K562 (cell line): ENCODE results near the gene GFAP. TPM values are rescaled to one million over a fixed set of nuclear protein-coding genes. Genes with fewer than 3 reads are reported as not detected.

Experiments used
- CBFA2T2 ChIP-seq: fragments of 450-650 bp; conservative IDR thresholded peaks from 2 replicates; pipeline ENCODE4 v1.6.1; 2017; ENCODE audit warnings: mild to moderate bottlenecking
- CCAR2 ChIP-seq: fragments of 200-400 bp; formaldehyde crosslinking; IDR thresholded peaks from 2 replicates; pipeline ENCODE4 v1.6.1; 2017; ENCODE audit warnings: mild to moderate bottlenecking, low read depth, low read length
- HNRNPLL ChIP-seq: fragments of 200-400 bp; formaldehyde crosslinking; IDR thresholded peaks from 2 replicates; pipeline ENCODE4 v1.6.1; 2017; ENCODE audit warnings: low read length, low read depth, mild to moderate bottlenecking; ENCODE audit not compliant: poor library complexity, severe bottlenecking
- KAT7 ChIP-seq: sonication (generic); formaldehyde crosslinking; IDR thresholded peaks from 2 replicates; pipeline ENCODE4 v1.8.0; 2022; ENCODE audit warnings: missing genetic modification reagents, mild to moderate bottlenecking, borderline replicate concordance
- LEF1 ChIP-seq: fragments of 450-650 bp; IDR thresholded peaks from 2 replicates; pipeline ENCODE4 v1.6.1; 2016; ENCODE audit warnings: mild to moderate bottlenecking
- MEF2D ChIP-seq: conservative IDR thresholded peaks from 2 replicates; pipeline ENCODE4 v1.6.1; 2016; ENCODE audit warnings: low read depth, missing genetic modification characterization, missing compliant biosample characterization
- NFXL1 ChIP-seq: fragments of 450-650 bp; formaldehyde crosslinking; IDR thresholded peaks from 2 replicates; pipeline ENCODE4 v1.4.0; 2021; ENCODE audit warnings: mild to moderate bottlenecking
- PHTF2 ChIP-seq: fragments of 250-450 bp; sonication (Bioruptor Pico); IDR thresholded peaks from 2 replicates; pipeline ENCODE4 v1.5.0; 2021; ENCODE audit warnings: mild to moderate bottlenecking
- POLR2AphosphoS2 ChIP-seq: IDR thresholded peaks from 2 replicates; pipeline ENCODE4 v1.6.1; 2012; ENCODE audit warnings: low read length, improper control_type of control experiment
- PPARD ChIP-seq: fragments of 250-450 bp; sonication (Bioruptor Pico); IDR thresholded peaks from 2 replicates; pipeline ENCODE4 v1.8.0; 2022; ENCODE audit warnings: inconsistent platforms, mild to moderate bottlenecking, moderate library complexity
- PRPF4 ChIP-seq: fragments of 200-400 bp; formaldehyde crosslinking; IDR thresholded peaks from one replicate; pipeline ENCODE4 v1.6.1; 2017; ENCODE audit warnings: low read length, low read depth, mild to moderate bottlenecking; ENCODE audit not compliant: insufficient read depth, poor library complexity, severe bottlenecking
- RBM34 ChIP-seq: fragments of 200-400 bp; formaldehyde crosslinking; IDR thresholded peaks from 2 replicates; pipeline ENCODE4 v1.6.1; 2018; ENCODE audit warnings: low read length, borderline replicate concordance; ENCODE audit not compliant: insufficient read depth
- RFX7 ChIP-seq: fragments of 250-450 bp; sonication (Bioruptor Pico); IDR thresholded peaks from 2 replicates; pipeline ENCODE4 v1.5.1; 2021; ENCODE audit warnings: mild to moderate bottlenecking
- SAP30 ChIP-seq: fragments of 200-600 bp; sonication (generic); IDR thresholded peaks from 2 replicates; pipeline ENCODE4 v1.6.1; 2012; ENCODE audit warnings: borderline replicate concordance, low read depth, mild to moderate bottlenecking, moderate library complexity, low read length, control low read depth, inconsistent platforms; ENCODE audit not compliant: insufficient read depth, poor library complexity, severe bottlenecking
- SNAPC5 ChIP-seq: fragments of 250-450 bp; sonication (Bioruptor Pico); IDR thresholded peaks from 2 replicates; pipeline ENCODE4 v1.8.0; 2021; ENCODE audit warnings: moderate library complexity, mild to moderate bottlenecking, inconsistent platforms
- TFE3 ChIP-seq: fragments of 450-650 bp; formaldehyde crosslinking; IDR thresholded peaks from 2 replicates; pipeline ENCODE4 v1.4.0; 2020; ENCODE audit warnings: mild to moderate bottlenecking, mixed read lengths
- ZBTB40 ChIP-seq, 2 experiments: fragments of 450-650 bp in 1 of 2; sonication (generic) in 1 of 2; formaldehyde crosslinking in 1 of 2; IDR thresholded peaks; 2 replicates each; pipeline versions ENCODE4 v1.7.1 to v1.9.0; 2016 to 2022; ENCODE audit warnings: inconsistent platforms in 1 of 2, mild to moderate bottlenecking in 1 of 2, missing genetic modification reagents in 1 of 2
- ZNF24 ChIP-seq: fragments of 450-650 bp; IDR thresholded peaks from 2 replicates; pipeline ENCODE4 v1.6.1; 2016
- ZNF311 ChIP-seq: fragments of 250-450 bp; sonication (Bioruptor Pico); IDR thresholded peaks from 2 replicates; pipeline ENCODE4 v1.4.0; 2020; ENCODE audit warnings: mild to moderate bottlenecking, moderate library complexity
- ZNF354B ChIP-seq: fragments of 250-450 bp; sonication (Bioruptor Pico); IDR thresholded peaks from 2 replicates; pipeline ENCODE4 v1.4.0; 2020
- polyA plus RNA-seq, 8 experiments: library from polyadenylated mRNA; depleted of rRNA in 4 of 8; stranded (reverse) in 5 of 8; unstranded in 3 of 8; fragments of >200 nt; fragmentation: Nextera tagmentation in 2 of 8; fragmentation: Illumina TruSeq in 1 of 8; extraction: Ambion mirVana in 2 of 8; extraction: Trizol in 1 of 8; gene quantifications; 2 replicates each; pipeline versions ENCODE4 v1.2.1 to v1.2.3, GENCODE V29; 2011 to 2014; ENCODE audit warnings: inconsistent platforms in 1 of 8, missing spikeins in 1 of 8
- total RNA-seq, 7 experiments: library from RNA; depleted of rRNA in 6 of 7; stranded (reverse); fragments of >200 nt in 6 of 7; fragmentation: Illumina TruSeq in 2 of 7; extraction: Trizol in 2 of 7; gene quantifications; 2 replicates each; pipeline versions ENCODE4 v1.2.1 to v1.2.3, GENCODE V29; 2011 to 2021; ENCODE audit warnings: low replicate concordance in 1 of 7

The GFAP gene
- total and polyA plus RNA-seq, 9 of the 15 experiments (the other 6 are each of a cell fraction or from before 2014, with no cell fraction given): 0.07 to 1.4 (median 0.60) TPM; not detected in 1

- TF ChIP-seq ZNF354B (CRISPR knock-in tag): no peak
- TF ChIP-seq PRPF4: no peak
- no peak for TF ChIP-seq TFE3 (CRISPR knock-in tag)
- peak; percentile 90; the same call in 1 of the 2 replicates for TF ChIP-seq ZBTB40 (IDR thresholded peaks at IDR 0.05)
- no peak for TF ChIP-seq ZBTB40 (CRISPR knock-in tag; IDR thresholded peaks at IDR 0.05)
- TF ChIP-seq LEF1: no peak
- no peak for TF ChIP-seq CCAR2
- no peak for TF ChIP-seq PHTF2 (CRISPR knock-in tag)
- no peak for TF ChIP-seq HNRNPLL
- TF ChIP-seq KAT7 (CRISPR knock-in tag): 0 out of 2 replicates have a peak, but pooled peaks have one; percentile 23
- no peak for TF ChIP-seq SNAPC5 (CRISPR knock-in tag)
- no peak for TF ChIP-seq RFX7 (CRISPR knock-in tag)
- TF ChIP-seq NFXL1 (CRISPR knock-in tag): no peak
- TF ChIP-seq ZNF311 (CRISPR knock-in tag): no peak
- no peak for TF ChIP-seq SAP30
- TF ChIP-seq RBM34: no peak
- TF ChIP-seq PPARD (CRISPR knock-in tag): no peak
- TF ChIP-seq MEF2D (tag): no peak
- no peak for TF ChIP-seq POLR2AphosphoS2
- TF ChIP-seq ZNF24: peak; percentile 72; the same call in 1 of the 2 replicates
- TF ChIP-seq CBFA2T2: no peak
These were observed 16.6 kb downstream of the GFAP start (continued) for GRCh38 chr17:44898768-44899073.
